NCI-H128 (cell line): ENCODE data around the gene MORC3.
"Not testable (repeated sequence)": the region's sequence is repeated elsewhere in the genome, so short reads cannot be mapped to it uniquely, and the experiment has no call there.

Experiments used
- DNase-seq: peaks from one replicate; lab custom pipeline; 2025; ENCODE audit not compliant: unreplicated experiment; lab: John Stamatoyannopoulos, UW

Gene MORC3

GRCh38 chr21:36323032-36323431 is 3.0 kb downstream of the MORC3 start:
- DNase-seq, result no peak

GRCh38 chr21:36325373-36326010 is 5.5 kb downstream of the MORC3 start:
- DNase-seq, result no peak

GRCh38 chr21:36330904-36331303 is 10.9 kb downstream of the MORC3 start:
- no peak for DNase-seq

GRCh38 chr21:36337099-36337509 is 17.1 kb downstream of the MORC3 start:
- no peak for DNase-seq

- DNase-seq, result no peak
These were observed 19.0 kb downstream of the MORC3 start for GRCh38 chr21:36338975-36339374.

- DNase-seq, result not testable (repeated sequence)
These were observed 22.6 kb downstream of the MORC3 start for GRCh38 chr21:36342581-36342980.

GRCh38 chr21:36344931-36345330 is 24.9 kb downstream of the MORC3 start:
- DNase-seq, result no peak

DNA sequence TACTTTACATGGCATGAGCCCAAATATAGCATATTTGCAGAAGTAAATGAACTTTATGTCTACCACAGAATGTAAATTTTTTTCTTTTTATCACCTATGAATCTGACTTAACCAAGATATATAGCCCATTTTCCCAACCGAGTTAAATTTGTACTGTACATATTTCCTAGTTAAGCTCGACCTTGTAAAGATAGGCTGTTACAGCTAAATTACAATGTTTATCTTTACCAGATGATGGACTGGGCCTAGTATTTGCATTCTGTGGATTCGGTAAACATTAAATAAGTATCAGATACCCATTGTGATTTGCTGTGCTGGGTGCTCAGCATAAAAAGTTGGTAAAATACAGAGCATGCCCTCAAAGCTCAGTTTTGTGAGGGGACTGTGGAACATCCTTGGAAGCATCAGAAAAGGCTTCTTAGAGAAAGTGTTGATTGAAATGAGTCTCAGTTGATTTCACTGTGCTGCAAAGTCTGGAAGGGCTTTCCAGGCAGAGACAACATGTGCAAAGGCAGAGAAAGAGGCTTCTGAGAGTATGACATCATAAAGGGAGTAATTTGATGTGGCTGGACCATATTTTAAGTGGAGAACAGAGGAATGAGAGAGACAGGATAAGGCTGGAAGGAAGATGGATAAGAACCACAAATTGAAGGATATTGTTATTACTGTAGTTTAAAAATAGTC is 27.4 kb downstream of the MORC3 start:
- DNase-seq, result no peak

DNA sequence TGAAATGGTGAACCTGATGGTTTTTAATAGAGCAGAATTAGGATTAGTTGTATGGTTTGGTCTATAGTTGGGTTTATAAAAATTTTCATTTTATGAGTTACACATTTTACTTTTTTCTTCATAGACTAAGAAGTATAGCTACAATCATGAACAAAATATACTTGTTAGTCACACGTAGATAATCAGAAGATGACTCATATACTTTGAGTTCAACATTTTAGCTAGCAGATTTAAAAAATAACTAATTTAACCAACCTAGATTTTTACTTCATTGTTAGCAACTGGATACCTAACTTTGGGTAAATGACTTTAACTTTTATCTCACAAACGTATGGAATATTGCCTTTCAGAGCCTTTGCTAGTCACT is 27.9 kb downstream of the MORC3 start:
- DNase-seq, result no peak

DNA sequence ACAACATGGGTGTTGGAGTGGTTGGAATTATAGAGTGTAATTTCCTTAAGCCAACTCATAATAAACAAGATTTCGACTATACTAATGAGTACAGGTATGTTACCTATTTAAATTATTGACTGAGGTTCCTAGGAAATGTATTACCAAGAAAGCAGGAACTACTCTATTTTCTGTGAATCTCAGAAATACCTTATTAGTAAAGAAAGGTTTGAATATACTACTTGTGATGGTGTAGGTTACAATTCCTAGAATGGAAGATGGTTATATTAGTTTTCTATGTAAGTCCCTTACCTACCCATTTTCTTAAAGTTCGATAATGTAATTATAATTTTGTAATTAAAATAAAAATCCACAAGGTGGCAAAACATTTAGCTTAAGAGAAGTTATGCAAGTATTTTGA is 29.3 kb downstream of the MORC3 start:
- DNase-seq, result no peak

DNA sequence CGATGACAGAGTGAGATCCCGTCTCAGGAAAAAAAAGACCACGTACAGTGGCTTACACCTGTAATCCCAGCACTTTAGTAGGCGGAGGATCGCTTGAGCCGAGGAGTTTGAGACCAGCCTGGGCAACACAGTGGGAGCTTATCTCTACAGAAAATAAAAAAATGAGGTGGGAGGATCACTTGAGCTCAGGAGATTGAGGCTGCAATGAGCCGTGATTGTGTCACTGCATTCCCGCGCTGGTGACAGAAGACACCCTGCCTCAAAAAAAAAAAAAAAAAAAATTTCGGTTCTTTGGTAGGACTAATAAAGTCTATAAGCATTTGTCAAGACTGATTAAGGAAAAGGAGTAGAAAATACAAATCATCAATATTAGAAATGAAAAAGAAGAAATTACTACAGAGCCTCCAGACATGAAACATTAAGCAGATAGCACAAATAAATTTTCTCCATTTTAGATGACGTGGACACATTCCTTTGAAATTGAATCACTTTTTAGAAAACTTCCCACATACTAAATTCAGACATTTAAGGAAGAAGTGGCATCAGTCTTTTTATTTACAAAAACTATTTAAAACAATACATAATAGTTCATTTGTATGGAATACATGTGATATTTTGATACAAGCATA is 30.4 kb downstream of the MORC3 start:
- DNase-seq, result no peak

DNA sequence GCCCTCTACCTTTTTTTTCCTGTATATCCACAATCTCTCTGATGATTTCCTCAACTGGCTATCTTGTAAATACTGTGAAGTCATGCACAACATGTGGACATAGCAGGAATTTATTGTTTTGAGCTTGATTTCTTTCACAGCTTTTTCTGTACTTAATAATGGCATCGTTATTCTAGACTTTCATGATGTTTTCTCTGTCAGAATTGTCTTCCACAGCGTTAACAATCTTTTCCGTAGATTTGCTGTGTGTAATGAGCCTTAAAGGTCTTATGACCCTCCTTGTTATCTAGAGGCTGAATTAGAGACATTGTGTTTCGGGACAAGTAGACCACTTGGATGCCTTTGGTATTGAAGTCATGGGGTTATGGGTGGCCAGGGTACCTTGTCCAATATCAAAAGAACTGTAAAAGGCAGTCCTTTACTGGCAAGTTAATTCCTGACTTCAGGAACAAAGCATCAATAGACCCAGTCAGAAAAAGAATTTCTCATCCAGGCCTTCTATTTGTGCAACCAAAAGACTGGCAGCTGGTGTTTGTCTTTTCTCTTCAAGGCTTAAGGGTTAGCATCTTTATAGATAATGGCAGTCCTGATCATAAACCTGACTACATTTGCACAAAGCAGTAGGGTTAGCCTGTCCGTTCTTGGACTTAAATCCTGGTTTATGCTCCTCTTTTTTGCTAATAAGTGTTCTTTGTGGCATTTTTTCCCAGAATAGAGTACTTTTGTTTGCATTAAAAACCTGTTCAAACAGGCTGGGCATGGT is 35.1 kb downstream of the MORC3 start:
- no peak for DNase-seq

- DNase-seq, result no peak
These were observed 35.9 kb downstream of the MORC3 start for GRCh38 chr21:36355868-36356267.

- DNase-seq, result no peak
These were observed 39.2 kb downstream of the MORC3 start for GRCh38 chr21:36359185-36359584.

DNA sequence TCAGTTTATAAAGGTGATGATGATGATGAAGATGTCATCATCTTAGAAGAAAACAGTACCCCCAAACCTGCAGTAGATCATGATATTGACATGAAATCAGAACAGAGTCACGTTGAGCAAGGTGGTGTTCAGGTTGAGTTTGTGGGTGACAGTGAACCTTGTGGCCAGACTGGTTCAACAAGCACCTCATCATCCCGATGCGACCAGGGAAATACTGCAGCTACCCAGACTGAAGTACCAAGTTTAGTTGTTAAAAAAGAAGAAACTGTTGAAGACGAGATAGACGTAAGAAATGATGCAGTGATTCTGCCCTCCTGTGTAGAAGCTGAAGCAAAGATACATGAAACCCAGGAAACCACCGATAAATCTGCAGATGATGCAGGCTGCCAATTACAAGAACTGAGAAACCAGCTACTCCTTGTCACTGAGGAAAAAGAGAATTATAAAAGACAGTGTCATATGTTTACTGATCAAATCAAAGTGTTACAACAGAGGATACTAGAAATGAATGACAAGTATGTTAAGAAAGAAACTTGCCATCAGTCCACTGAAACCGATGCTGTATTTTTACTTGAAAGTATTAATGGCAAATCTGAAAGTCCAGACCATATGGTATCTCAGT is 49.2 kb downstream of the MORC3 start:
- DNase-seq, result no peak

DNA sequence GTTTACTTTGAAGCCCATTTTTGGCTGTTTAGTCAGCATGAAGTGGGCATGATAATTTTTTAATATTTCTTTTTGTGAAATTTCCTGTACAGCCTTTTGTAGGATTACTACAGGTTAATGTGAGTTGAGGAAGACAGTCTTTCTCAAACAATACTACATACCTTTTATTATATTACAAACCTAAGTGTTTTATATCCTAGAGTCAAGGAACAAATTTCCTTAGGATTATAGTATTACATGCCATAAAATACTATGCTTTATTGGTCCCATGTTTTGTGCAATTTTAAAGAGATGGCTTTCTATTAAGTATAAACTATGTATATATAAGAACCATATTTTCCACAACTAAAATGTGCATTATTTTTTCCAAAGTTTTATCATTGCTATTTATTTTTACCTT is 56.0 kb downstream of the MORC3 start:
- DNase-seq, result no peak

GRCh38 chr21:36377391-36377842 is 57.4 kb downstream of the MORC3 start:
- no peak for DNase-seq

- DNase-seq, result no peak
These were observed 59.3 kb downstream of the MORC3 start for GRCh38 chr21:36379251-36379650.

- no peak for DNase-seq
These were observed 62.0 kb downstream of the MORC3 start for GRCh38 chr21:36381841-36382589.

GRCh38 chr21:36382722-36383121 is 62.7 kb downstream of the MORC3 start:
- not testable (repeated sequence) for DNase-seq

DNA sequence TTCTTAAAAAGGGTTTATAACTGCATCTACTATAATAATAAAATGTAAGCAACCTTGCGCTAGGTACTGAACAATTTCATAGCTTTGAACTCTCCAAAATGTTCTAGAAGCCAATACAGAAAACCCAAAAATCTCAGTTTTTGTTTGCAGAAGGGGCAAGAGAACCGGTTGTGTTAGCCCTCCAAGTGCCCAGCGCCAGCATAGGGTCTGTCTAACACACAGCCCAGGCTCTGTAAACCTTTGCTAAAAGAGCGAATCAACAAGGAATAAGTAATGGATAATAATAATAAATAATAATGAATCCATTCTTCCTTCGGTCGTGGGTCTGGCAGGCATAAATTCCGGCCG is 64.9 kb downstream of the MORC3 start:
- DNase-seq, result no peak
